HG02885 (cell line): ENCODE results near the gene TPD52L2.
"Not testable (repeated sequence)": the region's sequence is repeated elsewhere in the genome, so short reads cannot be mapped to it uniquely, and the experiment has no call there.

ENCODE experiments used
- ATAC-seq: cut with Tn5 transposase; IDR thresholded peaks from one replicate; pipeline ENCODE4 v1.9.1; 2021; ENCODE audit warnings: mild to moderate bottlenecking; ENCODE audit not compliant: unreplicated experiment, poor library complexity

The TPD52L2 gene

GRCh38 chr20:63877755-63878470 lies 12.8 kb downstream of the TPD52L2 start:
- ATAC-seq, result no peak

GRCh38 chr20:63878899-63879663 lies 14.0 kb downstream of the TPD52L2 start:
- ATAC-seq, result no peak

- ATAC-seq, result not testable (repeated sequence)
Measured at GRCh38 chr20:63880901-63881300, 15.8 kb downstream of the TPD52L2 start.

GRCh38 chr20:63881451-63882226 lies 16.6 kb downstream of the TPD52L2 start:
- no peak for ATAC-seq

GRCh38 chr20:63882257-63883200 lies 17.5 kb downstream of the TPD52L2 start:
- no peak for ATAC-seq

- ATAC-seq, result no peak
Measured at GRCh38 chr20:63883201-63883593, 18.1 kb downstream of the TPD52L2 start.

GRCh38 chr20:63884506-63885263 lies 19.6 kb downstream of the TPD52L2 start:
- no peak for ATAC-seq

GRCh38 chr20:63885264-63886053 lies 20.4 kb downstream of the TPD52L2 start:
- ATAC-seq, result no peak

- ATAC-seq, result no peak
Measured at GRCh38 chr20:63886054-63886419, 21.0 kb downstream of the TPD52L2 start.

GRCh38 chr20:63886921-63887320 lies 21.9 kb downstream of the TPD52L2 start:
- ATAC-seq, result no peak

- no peak for ATAC-seq
Measured at GRCh38 chr20:63889241-63890200, 24.5 kb downstream of the TPD52L2 start.

GRCh38 chr20:63890201-63890576 lies 25.1 kb downstream of the TPD52L2 start:
- ATAC-seq, result no peak

GRCh38 chr20:63890616-63891015 lies 25.5 kb downstream of the TPD52L2 start:
- ATAC-seq, result no peak

- no peak for ATAC-seq
Measured at GRCh38 chr20:63891061-63892002, 26.3 kb downstream of the TPD52L2 start.

GRCh38 chr20:63892402-63892801 lies 27.3 kb downstream of the TPD52L2 start:
- no peak for ATAC-seq

GRCh38 chr20:63893999-63894357 lies 28.9 kb downstream of the TPD52L2 start:
- ATAC-seq, result no peak
